Breast epithelium (tissue), 4 donors: ENCODE data around the gene RFPL3. TPM values are rescaled to one million over a fixed set of nuclear protein-coding genes. Genes with fewer than 3 reads are reported as not detected.
A peak's percentile ranks its signal among the peaks of the same experiment; 100 is the strongest.
"Not testable (repeated sequence)": the region's sequence is repeated elsewhere in the genome, so short reads cannot be mapped to it uniquely, and the experiment has no call there.

ENCODE experiments used
- DNase-seq, 2 donors: peaks; one replicate each; pipeline ENCODE4 v3.0.0-alpha.2; 2019; ENCODE audit warnings: low spot score in 2 of 2
- H3K27ac ChIP-seq, 2 donors: fragments of 200-600 bp; sonication (generic) in 1 of 2; one replicate each; pipeline ENCODE4 v1.5.1; 2016 to 2019; ENCODE audit warnings: mild to moderate bottlenecking in 1 of 2
- H3K27me3 ChIP-seq, 2 donors: fragments of 200-600 bp; sonication (generic) in 1 of 2; one replicate each; pipeline versions ENCODE4 v1.5.1 to v1.6.0; 2017 to 2019; ENCODE audit warnings: control low read depth in 1 of 2, mild to moderate bottlenecking in 1 of 2
- H3K36me3 ChIP-seq: fragments of 200-600 bp; one replicate; pipeline ENCODE4 v1.5.1; 2019
- H3K4me1 ChIP-seq, 2 donors: fragments of 200-600 bp; sonication (generic); one replicate each; pipeline ENCODE4 v1.5.1; 2016 to 2019; ENCODE audit warnings: control low read depth in 1 of 2
- H3K4me3 ChIP-seq, 3 donors: fragments of 200-600 bp; sonication (generic); 1 replicate in 2 of 3; 2 replicates in 1 of 3; pipeline ENCODE4 v1.5.1; 2016 to 2019; ENCODE audit warnings: mild to moderate bottlenecking in 3 of 3, moderate library complexity in 2 of 3
- H3K9me3 ChIP-seq, 2 donors: fragments of 200-600 bp; sonication (generic) in 1 of 2; one replicate each; pipeline ENCODE4 v1.5.1; 2016 to 2019; ENCODE audit warnings: control low read depth in 1 of 2
- POLR2A ChIP-seq: fragments of 450-650 bp; IDR thresholded peaks from one replicate; pipeline ENCODE4 v1.6.1; 2016; ENCODE audit warnings: antibody characterized with exemption, mild to moderate bottlenecking, moderate library complexity
- POLR2AphosphoS5 ChIP-seq, 3 donors: sonication (generic); formaldehyde crosslinking; IDR thresholded peaks; one replicate each; pipeline ENCODE4 v1.6.1; 2017; ENCODE audit warnings: antibody characterized with exemption in 3 of 3
- intact Hi-C: fragments of 100-400 bp; cut with DNase I; formaldehyde crosslinking; loops from one replicate; pipeline ENCODE4 v1.15.1; 2023; ENCODE audit warnings: low total_unique reads
- total RNA-seq, 3 donors: library from RNA; depleted of rRNA; stranded (reverse); fragments of >200 nt; gene quantifications; one replicate each; pipeline ENCODE4 v1.1.0, GENCODE V29; 2016
- TF ChIP-seq, protein P1 (sequence below), 3 donors: fragments of 450-650 bp; IDR thresholded peaks; one replicate each; pipeline ENCODE4 v1.5.1; 2016 to 2017; ENCODE audit warnings: antibody characterized with exemption in 3 of 3, mild to moderate bottlenecking in 3 of 3, moderate library complexity in 3 of 3

The RFPL3 gene
- total RNA-seq, 3 donors from 2014 or later = not detected

DNA sequence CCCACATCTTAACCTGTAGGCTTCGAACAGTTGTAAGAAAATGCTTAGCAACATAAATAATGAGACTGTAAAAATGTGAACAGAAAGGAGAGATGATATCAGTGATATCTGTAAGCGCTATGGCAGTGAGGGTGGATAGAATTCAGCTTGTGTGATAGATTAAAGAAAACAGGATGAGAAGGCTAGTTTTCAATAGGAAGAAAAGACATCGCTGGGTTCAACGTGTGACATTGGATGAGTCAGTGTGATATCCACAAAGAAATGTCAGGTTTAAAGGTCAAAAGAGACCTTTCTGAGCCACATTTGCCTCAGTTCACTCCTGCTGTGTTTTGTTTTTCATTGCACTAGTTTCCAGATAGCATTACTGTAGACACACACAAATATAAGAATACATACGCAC is 13.7 kb upstream of the RFPL3 start:
- Histone ChIP-seq H3K27me3 (peaks cover 0 to 16% of the 10 kb centered on the region in 2 donors), H3K27ac (no peak overlapping the region), H3K4me1 (no peaks in the 10 kb centered on the region), H3K36me3 (no peaks in the 10 kb centered on the region), H3K9me3 (no peaks in the 10 kb centered on the region), H3K4me3 (no peak overlapping the region)
- no peak for DNase-seq
- intact Hi-C loops = loop anchor here (5.0 kb wide), 1 partner anchor 1848 kb away; no protein-coding TSS in a partner anchor
- TF ChIP-seq POLR2A = no peak
- TF ChIP-seq POLR2AphosphoS5 (IDR thresholded peaks at IDR 0.05) = no peak
- TF ChIP-seq, protein P1, sequence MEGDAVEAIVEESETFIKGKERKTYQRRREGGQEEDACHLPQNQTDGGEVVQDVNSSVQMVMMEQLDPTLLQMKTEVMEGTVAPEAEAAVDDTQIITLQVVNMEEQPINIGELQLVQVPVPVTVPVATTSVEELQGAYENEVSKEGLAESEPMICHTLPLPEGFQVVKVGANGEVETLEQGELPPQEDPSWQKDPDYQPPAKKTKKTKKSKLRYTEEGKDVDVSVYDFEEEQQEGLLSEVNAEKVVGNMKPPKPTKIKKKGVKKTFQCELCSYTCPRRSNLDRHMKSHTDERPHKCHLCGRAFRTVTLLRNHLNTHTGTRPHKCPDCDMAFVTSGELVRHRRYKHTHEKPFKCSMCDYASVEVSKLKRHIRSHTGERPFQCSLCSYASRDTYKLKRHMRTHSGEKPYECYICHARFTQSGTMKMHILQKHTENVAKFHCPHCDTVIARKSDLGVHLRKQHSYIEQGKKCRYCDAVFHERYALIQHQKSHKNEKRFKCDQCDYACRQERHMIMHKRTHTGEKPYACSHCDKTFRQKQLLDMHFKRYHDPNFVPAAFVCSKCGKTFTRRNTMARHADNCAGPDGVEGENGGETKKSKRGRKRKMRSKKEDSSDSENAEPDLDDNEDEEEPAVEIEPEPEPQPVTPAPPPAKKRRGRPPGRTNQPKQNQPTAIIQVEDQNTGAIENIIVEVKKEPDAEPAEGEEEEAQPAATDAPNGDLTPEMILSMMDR (IDR thresholded peaks at IDR 0.05) = no peak

DNA sequence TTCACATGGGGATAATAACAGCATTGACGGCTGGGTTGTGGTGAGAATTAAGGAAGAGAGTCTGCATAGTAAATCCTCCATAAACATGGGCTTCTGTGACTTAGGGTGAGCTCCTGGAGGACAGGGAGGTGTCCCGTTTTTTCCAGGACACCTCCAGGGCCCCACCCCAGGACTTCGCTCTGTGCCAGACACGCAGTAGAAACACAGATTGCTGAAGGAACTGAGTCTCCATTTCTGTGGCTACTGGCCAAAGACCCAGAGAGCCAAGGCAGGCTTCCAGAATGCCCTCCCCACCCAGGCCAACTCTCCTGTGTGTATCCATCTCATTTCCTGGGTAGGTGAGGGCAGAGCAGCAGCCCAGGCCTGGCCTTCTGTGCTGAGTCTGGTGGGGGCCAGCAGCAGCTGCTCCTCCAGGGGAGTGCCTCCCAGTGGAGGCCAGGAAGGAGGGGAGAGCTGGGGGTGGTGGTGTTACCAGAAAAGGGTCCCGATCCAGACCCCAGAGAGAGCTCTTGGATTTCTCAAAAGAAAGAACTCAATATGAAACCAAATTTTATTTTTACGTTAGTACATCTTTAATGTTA is 9.5 kb upstream of the RFPL3 start:
- no peak overlapping the region for H3K27ac ChIP-seq
- no peak for DNase-seq
- TF ChIP-seq POLR2A = no peak
- TF ChIP-seq POLR2AphosphoS5 (IDR thresholded peaks at IDR 0.05) = no peak
- TF ChIP-seq, protein P1 (IDR thresholded peaks at IDR 0.05) = no peak
- H3K27me3 ChIP-seq = no peaks in the 10 kb centered on the region
- H3K36me3 ChIP-seq = no peaks in the 10 kb centered on the region
- no peak overlapping the region for H3K4me3 ChIP-seq
- intact Hi-C loops = no loop called here
- H3K4me1 ChIP-seq = no peaks in the 10 kb centered on the region
- no peaks in the 10 kb centered on the region for H3K9me3 ChIP-seq

DNA sequence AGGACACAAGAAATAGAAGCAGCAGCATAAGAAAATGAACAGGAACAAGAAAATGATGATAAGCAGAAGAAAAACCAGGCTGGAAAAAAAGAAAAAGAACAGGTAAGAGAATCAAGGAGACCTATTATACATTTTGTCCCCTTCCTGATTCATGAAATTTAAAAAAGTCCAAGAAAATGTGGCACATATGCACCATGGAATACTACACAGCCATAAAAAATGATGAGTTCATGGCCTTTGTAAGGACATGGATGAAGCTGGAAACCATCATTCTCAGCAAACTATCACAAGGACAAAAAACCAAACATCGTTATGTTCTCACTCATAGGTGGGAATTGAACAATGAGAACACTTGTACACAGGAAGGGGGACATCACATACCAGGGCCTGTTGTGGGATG is 5.8 kb upstream of the RFPL3 start:
- intact Hi-C loops = loop anchor here (1.0 kb wide), 1 partner anchor 34 kb away; no protein-coding TSS in a partner anchor

DNA sequence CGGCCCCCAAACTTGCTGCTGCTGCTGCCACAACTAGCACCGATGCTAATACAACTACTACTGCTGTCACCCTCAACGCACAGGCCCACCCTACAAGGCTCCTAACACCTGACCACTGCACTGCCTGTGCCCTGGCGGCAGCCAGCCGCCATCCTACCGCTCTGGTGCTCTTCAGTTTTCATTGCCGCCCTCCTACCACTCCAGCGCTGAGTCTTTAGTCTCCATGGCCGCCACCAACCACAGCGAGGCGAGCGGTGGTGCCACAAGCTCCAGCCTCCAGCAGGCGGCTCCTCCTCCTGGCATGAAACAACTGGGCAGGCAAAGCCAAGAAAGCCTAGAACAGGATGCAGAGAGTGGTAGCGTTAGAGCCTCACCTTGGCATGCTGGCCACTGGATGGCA is 5.0 kb upstream of the RFPL3 start:
- no peaks in the 10 kb centered on the region for H3K9me3 ChIP-seq
- H3K27ac ChIP-seq = no peak overlapping the region
- DNase-seq = no peak
- no peak overlapping the region for H3K4me3 ChIP-seq
- no peaks in the 10 kb centered on the region for H3K27me3 ChIP-seq
- no peaks in the 10 kb centered on the region for H3K36me3 ChIP-seq
- H3K4me1 ChIP-seq = no peaks in the 10 kb centered on the region
- intact Hi-C loops = loop anchor here (1.0 kb wide), 1 partner anchor 34 kb away; no protein-coding TSS in a partner anchor
- TF ChIP-seq POLR2AphosphoS5 (IDR thresholded peaks at IDR 0.05) (no peak), POLR2A (no peak)
- TF ChIP-seq, protein P1 (IDR thresholded peaks at IDR 0.05) = no peak

More for the DNA sequence above, 5.8 kb upstream of the RFPL3 start:
- H3K27me3 ChIP-seq, H3K4me1 ChIP-seq, DNase-seq, H3K4me3 ChIP-seq, H3K9me3 ChIP-seq, H3K36me3 ChIP-seq, H3K27ac ChIP-seq: not testable (repeated sequence)

DNA sequence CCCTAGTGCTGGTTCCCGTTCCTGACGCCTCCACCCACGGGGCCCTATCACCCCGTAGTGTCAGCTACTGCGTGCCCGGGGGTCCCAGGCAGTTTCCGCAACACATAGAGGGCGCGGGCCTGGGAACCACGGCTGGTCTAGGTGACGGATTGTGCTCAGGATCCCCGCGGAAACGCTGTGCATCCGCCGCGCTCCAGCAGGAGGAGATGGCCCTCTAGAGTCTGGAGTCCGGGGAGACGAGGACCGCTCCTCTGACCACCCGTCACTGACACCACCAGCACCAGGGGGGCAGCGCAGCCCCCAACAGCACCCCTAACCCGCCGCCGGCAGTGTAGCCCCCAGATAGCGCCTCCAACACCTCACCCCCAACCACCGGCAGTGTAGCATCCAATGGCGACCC is 4.4 kb upstream of the RFPL3 start:
- DNase-seq = no peak
- no peaks in the 10 kb centered on the region for H3K36me3 ChIP-seq
- TF ChIP-seq POLR2A (no peak), POLR2AphosphoS5 (IDR thresholded peaks at IDR 0.05) (no peak)
- TF ChIP-seq, protein P1 (IDR thresholded peaks at IDR 0.05) = no peak
- H3K27me3 ChIP-seq = no peaks in the 10 kb centered on the region
- no peaks in the 10 kb centered on the region for H3K4me1 ChIP-seq
- no peaks in the 10 kb centered on the region for H3K9me3 ChIP-seq
- intact Hi-C loops = no loop called here
- H3K4me3 ChIP-seq = peak overlapping the region in 1 of 3 donors; percentile 55
- no peak overlapping the region for H3K27ac ChIP-seq

DNA sequence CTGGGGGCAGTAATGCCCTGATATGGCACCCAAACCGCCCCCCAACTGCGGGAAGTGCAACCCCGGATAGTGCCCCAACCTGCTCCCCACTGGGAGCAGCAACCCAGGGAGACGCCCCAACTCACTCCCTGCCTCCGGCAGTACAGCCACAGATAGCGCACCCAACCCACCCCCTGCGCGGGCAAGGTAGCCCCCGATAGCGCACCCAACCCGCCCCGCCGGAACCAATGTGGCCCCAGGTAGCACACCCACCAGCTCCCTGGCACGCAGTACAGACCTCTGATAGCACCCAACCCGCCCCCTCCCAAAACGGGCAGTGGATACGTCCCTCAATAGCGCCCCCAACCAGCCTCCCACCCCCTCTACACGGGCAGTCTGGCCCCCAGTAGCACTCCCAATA is 3.8 kb upstream of the RFPL3 start:
- TF ChIP-seq, protein P1 (IDR thresholded peaks at IDR 0.05) = no peak
- TF ChIP-seq POLR2AphosphoS5 (IDR thresholded peaks at IDR 0.05) = no peak
- TF ChIP-seq POLR2A = no peak
- H3K4me3 ChIP-seq = peak overlapping the region in 2 of 3 donors; percentile 18 to 55
- no peaks in the 10 kb centered on the region for H3K36me3 ChIP-seq
- intact Hi-C loops = no loop called here
- H3K27ac ChIP-seq = no peak overlapping the region
- DNase-seq = no peak
- no peaks in the 10 kb centered on the region for H3K27me3 ChIP-seq
- no peaks in the 10 kb centered on the region for H3K4me1 ChIP-seq
- H3K9me3 ChIP-seq = no peaks in the 10 kb centered on the region
